NCI-H526 (cell line): ENCODE results near the gene KIF26A.

ENCODE experiments used
- DNase-seq, 2 experiments: peaks; one replicate each; lab custom pipeline; 2025; lab: John Stamatoyannopoulos, UW

KIF26A gene

GRCh38 chr14:104138098-104138717, at the start of gene KIF26A:
Gene KIF26A (plus strand): TSS chr14:104138587. CDS start chr14:104138723, 136 bp downstream.
- peak; percentile 75 to 93 for DNase-seq

DNA sequence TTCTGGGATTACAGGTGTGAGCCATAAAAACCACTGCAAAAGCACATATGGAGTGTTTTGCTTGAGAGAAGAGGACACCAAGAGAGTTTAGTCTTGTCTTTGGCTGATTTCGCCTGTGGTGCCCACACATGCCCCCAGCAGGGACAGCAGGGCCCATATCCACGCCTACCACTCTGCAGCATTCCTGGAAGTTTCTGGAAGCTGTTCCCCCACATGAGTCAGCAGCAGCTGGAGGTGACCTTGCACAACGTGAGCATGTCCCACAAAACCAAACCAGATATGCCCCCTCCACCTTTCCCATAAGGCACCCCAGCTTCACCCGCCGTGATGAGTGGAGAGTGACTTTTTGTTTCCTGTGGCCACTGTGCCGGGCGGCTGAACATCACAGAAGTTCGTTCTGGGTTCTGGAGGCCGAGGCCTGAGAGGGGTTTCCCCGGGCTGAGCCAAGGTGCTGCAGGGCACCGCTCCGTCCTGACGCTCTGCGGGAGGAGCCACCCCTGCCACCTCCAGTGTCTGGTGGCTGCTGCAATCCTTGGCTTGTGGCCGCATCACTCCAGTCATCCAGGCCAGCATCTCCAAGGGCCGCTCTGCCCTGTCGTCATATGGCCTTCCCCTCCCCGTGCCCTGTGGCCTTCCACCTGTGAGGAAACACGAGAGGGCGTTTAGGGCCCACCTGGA, 48.2 kb upstream of the KIF26A start:
- DNase-seq = no peak

DNA sequence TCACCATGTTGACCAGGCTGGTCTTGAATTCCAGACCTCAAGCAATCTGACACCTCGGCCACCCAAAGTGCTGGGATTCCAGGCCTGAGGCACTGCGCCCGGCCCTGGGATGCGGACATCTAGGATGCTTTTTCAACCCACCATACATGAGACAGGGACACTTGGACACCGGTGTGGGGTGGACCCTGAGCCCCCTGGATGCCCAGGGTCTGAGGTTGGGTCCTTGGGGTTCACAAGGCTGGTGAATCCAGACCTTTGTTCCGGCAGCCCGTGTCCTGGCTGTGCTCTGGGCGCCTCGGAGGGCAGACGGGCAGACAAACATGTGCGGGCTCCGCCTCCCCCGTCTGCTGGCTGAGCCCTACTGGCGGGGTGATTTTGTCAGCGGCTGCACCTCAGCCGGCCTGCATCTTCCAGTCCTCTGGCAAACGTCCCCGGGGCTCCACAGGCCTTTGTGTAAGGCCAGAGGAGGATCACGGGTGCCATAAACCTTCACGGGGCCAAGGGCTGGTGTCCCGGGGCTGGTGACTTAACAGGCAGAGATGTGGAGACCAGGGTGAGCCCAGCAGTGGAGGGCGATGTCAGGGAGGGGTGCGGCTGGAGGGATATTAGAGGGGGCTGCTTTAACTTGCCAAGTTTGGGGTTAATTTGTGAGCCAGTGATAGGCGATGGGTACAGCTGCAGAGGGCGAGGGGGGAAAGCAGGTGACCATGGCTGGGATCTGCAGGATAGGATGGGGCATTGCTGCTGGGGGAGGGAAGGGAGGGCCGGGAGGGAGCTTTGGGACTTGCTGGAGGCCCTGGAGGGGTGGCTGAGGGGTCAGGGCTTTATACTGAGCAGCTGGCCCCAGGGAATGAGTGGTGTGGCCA, 47.1 kb upstream of the KIF26A start:
- DNase-seq = no peak

DNA sequence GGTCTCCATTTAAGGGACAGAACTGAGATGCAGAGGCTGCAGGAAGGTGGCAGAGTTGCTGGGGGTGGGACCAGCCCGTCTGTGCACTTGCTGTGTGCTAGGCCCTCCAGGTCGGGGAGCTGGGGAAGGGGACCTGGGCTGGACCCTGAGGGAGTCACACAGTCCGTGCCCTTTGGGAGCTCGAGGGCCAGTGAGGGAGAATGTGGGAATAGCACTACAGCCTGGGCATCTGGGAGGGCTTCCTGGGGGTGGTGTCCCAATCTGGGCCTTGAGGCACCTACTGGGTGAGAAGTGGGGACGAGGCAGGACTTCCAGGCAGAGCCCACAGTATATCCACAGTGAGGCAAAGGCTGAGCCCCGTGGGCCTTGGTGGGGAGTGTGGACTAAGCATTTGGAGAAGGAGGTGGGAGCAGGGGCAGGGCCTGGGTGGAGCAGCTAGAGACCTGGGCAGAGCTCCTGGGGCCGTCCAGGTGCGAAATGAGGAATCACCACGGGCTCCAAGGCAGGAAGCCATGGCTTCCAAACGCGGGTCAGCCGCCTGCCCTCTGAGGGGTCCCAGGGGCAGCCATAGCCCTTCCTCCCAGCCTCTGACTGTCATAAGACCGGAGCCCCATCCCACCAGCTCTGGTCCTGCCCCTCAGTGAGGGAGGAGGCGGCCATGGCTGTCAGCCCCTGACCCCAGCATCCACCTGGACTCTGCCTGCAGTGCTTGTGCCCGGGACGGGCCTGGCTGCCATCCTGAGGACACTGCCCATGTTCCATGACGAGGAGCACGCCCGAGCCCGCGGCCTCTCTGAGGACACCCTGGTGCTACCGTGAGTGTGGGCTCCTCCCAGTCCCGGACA, 46.2 kb upstream of the KIF26A start:
- no peak for DNase-seq

DNA sequence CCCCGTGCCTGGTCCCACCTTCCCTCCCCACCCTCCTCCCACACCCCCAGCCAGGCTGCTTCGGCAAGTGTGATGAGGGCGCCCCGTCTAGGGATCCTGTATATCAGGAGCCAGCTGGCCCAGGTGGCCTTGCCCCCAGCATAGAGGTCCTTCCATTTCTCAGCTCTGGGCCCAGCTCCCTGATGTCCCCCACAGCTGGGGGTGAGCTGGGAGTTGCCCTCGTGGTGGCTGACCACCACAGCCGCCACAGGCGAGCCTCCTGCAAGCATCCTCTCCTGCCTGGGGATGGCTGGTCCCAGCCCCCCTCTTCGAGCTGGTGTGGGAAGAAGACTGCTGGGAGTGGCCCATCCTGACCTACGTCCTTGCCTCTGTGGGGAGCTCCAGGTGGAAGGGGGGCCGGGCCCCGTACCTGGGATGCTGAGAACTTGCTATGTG, 45.4 kb upstream of the KIF26A start:
- DNase-seq = no peak

DNA sequence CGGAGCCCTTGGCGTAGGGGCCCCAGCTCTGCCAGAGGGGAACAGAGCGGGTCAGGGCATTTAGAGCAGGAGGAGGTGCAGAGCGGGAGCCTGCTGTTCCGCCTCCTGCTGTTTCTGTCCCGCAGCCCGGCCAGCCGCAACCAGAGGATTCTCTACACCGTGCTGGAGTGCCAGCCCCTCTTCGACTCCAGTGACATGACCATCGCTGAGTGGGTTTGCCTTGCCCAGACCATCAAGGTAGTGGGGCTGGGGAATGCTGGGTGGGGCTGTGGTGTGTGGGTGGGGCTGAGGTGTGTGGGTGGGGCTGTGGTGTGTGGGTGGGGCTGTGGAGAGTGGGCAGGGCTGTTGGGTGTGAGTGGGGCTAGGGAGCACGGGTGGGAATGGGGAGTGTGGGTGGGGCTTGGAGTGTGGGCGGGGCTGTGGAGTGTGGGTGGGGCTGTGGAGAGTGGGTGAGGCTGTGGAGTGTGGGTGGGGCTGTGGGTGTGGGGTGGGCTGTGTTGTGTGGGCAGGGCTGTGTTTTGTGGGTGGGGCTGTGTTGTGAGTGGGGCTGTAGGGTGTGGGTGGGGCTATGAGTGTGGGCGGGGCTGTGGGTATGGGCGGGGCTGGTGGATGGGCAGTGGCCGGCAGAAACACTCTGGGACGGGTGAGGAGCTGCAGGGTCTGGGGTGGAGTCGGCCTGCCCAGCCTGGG, 44.9 kb upstream of the KIF26A start:
- DNase-seq = no peak

DNA sequence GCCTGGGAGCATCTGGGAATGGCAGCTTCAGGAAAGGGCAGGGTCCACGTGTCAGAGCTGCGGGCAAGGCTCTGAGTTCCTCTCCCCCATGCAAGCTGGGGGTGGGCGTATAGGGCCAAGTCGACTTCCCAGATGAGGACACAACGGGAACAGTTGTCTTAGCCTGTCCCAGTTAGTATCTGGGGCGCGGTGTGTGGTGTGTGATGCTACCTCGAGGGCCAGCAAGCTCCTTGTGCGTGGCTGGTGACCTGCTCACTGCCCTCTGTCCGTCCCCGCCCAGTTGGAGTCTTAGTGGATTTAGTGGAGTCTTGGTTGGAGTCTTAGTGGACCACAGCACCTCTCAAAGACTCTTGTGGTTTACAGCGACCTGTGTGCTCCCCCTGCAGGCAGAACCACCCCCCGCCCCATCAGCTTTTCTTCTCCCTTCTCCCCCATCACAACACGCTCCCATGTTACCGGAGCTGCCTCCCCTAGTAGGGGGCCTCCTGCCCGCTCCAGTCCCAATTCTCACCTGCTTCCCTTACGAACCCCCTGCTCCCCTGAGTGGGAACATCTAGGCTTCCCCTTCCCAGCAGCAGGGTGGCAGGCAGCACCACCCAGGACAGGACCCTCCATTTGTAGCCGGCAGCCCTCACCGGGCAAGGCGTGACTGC, 44.2 kb upstream of the KIF26A start:
- DNase-seq = no peak

- peak in 1 of 2 experiments; percentile 70 for DNase-seq
Observed at GRCh38 chr14:104094709-104095425, 43.5 kb upstream of the KIF26A start.

GRCh38 chr14:104095426-104096310, 42.7 kb upstream of the KIF26A start:
- DNase-seq = no peak

DNA sequence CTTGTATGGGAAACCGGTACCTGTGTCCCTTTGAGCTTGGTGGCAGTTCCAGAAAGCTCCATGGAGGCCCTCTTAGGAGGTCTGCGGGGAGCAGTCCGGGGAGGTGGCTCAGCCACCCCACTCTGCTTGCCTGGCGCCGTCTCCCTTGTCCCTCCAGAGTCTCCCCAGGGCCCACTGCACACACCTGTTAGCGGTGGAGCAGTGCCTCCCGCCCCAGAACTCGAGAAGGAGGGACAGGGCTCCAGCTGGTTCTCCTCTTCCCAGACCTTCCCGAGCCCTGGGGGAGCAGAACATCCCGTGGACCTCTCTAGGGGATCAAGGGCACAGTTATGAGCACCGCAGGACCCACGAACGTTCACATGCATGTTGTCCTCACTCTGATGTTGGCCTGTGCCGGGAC, 42.1 kb upstream of the KIF26A start:
- no peak for DNase-seq

DNA sequence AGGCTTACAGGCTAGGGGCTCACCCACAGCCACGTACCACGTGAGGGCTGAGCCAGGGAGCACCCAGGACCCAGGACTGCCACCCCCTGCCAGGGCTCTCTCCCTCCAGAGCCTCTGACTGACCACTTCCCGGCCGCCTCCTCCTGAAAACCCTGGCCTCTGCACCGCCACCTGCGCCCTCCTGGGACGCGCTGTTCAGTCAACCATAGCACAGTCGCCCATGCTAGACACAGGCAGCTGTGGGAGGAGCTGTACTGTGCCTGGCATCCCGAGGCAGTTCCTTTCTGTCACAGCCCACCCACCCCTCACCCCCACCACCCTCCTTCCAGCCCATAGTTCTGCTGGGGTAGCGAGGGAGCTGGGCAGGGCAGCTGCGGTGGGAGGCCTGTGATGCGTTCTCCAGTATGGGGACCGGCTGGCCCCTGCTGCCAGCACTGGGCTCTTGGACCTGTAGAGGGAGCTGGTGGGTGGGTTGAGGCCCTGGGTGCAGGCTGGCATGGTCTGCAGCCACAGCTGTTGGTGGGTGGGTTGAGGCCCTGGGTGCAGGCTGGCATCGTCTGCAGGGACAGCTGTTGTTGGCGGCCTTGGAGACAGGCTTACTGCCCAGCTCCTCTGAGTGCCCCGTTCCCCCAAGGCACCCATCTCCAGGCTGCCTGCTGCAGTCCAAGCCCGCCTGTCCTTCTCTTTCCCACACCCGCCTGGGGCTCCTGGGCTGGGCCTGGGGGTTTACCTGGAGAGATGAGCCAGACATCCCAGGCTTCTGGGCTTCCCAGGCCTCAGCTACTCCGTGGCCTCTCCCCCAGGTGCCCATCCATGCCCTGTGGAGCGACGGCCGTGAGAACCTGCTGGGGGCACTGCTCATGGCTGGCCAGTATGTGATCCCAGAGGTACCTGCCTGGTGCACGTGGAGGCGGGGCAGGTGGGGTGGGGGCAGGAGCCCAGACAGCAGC, 41.4 kb upstream of the KIF26A start:
- peak; percentile 25 to 76 for DNase-seq

DNA sequence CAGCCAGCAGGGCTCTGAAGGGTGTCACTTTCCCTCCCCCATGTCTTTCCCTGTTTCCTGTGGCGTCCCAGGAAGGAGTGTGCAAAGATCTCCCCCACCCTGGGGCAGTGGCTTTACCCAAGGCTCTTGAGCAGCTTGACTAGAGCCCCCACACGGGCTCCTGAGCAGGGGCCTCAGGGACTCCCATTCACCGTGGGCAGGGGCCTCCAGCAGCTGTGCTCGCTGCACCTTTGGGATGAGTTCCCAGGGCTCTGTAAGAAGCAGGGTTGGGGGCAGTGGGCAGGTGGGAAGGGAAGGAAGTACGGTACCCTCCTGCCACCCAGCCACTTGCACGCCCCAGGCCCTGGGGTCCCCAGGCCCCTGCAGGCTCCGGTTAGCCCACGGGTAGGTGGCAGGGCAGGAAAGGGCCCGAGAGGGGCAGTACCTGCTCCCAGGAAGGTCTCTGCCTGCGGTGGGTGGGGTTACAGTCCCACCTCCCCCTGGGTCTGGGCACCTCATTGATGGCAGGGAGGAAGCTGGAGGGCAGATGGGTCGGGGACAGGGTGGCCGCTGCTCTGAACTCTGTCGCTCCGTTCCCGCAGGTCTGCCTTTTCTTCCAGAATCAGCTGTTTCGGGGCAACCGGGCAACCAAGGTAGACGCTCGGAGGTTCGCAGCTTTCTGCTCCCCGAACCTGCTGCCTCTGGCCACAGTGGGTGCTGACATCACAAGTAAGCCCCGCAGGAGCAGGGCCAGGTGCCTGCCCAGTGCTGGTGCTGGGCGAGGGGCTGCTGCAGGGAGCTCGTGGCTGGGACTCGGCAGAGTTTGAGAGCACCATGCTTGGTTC, 39.9 kb upstream of the KIF26A start:
- no peak for DNase-seq

- DNase-seq = no peak
Observed at GRCh38 chr14:104099096-104100041, 39.0 kb upstream of the KIF26A start.

DNA sequence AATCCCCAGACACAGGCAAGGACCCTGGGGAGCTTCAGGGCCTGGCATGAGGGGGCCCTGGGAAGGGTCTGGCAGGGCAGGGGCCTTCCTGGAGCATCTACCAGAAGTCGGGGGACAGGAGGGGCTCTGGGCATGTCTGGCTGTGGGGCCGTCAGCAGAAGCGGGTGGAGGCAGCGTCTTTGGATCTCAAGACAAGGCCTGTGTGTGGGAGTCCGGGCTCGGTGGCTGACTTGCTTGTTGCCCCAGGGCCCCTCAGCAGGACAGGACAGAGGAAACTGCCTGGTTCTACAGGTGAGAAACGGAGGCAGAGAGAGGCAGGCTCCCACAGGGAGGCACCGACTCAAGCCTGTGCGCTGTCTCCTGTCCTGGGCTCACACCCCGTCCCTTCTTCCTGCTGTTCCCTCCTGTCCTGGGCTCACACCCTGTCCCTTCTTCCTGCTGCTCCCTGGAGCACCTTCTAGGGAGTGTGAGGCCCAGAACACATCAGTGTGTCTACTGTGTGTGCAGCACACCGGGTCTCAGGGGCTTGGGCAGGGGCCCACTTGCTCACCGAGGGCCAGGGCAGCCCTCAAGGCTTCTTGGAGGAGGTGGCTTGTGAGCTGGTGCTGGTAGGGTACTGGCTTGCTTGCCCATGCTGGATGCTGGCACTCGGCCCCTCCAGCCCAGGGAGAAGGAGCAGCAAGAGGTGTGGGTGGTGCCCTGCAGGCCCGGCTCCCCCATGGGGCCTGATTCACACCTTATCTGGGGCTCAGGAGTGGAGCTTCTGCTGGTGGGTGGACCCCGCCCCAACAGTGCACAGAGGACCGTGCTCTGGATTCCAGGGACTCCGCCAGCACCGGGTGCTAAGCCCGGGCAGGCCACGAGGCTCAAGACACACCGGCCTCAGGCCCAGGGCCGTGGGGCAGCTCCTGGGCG, 38.0 kb upstream of the KIF26A start:
- DNase-seq = no peak
